Right atrium auricular region (tissue), 2 donors: Measurements from ENCODE around the gene GRP. TPM values are rescaled to one million over a fixed set of nuclear protein-coding genes. Genes with fewer than 3 reads are reported as not detected.

ENCODE experiments used
- DNase-seq: peaks from one replicate; pipeline ENCODE4 v3.0.0-alpha.2; 2019; ENCODE audit warnings: low spot score
- H3K27ac ChIP-seq, 2 donors: fragments of 200-600 bp; sonication (generic); 1 replicate in 1 of 2; 2 replicates in 1 of 2; pipeline ENCODE4 v1.5.1; 2016 to 2019
- H3K27me3 ChIP-seq, 2 donors: fragments of 200-600 bp; sonication (generic); one replicate each; pipeline versions ENCODE4 v1.5.1 to v1.6.0; 2017 to 2019
- H3K36me3 ChIP-seq: fragments of 200-600 bp; sonication (generic); one replicate; pipeline ENCODE4 v1.5.1; 2016
- H3K4me1 ChIP-seq, 2 donors: fragments of 200-600 bp; sonication (generic); one replicate each; pipeline versions ENCODE4 v1.5.1 to v1.6.0; 2017 to 2019
- H3K4me3 ChIP-seq, 2 donors: fragments of 200-600 bp; sonication (generic); 1 replicate in 1 of 2; 2 replicates in 1 of 2; pipeline ENCODE4 v1.5.1; 2017 to 2019; ENCODE audit warnings: mild to moderate bottlenecking in 1 of 2, moderate library complexity in 1 of 2
- H3K9me3 ChIP-seq, 2 donors: fragments of 200-600 bp; sonication (generic); one replicate each; pipeline ENCODE4 v1.5.1; 2019
- CTCF ChIP-seq, 2 donors: fragments of 200-600 bp; sonication (generic); IDR thresholded peaks; one replicate each; pipeline ENCODE4 v1.5.1; 2019; ENCODE audit warnings: antibody characterized with exemption in 2 of 2
- total RNA-seq, 2 donors: library from RNA; depleted of rRNA; stranded (reverse); fragments of >200 nt; gene quantifications; one replicate each; pipeline ENCODE4 v1.1.0, GENCODE V29; 2016

GRP gene
- total RNA-seq, 2 donors from 2014 or later = not detected

- no peaks in the 10 kb centered on the region for H3K36me3 ChIP-seq
- no peaks in the 10 kb centered on the region for H3K9me3 ChIP-seq
- DNase-seq = no peak
Measured at GRCh38 chr18:59279193-59279592, 59.2 kb downstream of the GRP start.

GRCh38 chr18:59279722-59280121, 59.8 kb downstream of the GRP start:
- Histone ChIP-seq H3K9me3 (no peaks in the 10 kb centered on the region), H3K36me3 (no peaks in the 10 kb centered on the region), H3K4me1 (no peaks in the 10 kb centered on the region), H3K27ac (no peak overlapping the region), H3K27me3 (peaks cover 6 to 10% of the 10 kb centered on the region in 2 donors), H3K4me3 (no peak overlapping the region)
- no peak for DNase-seq
- TF ChIP-seq CTCF (IDR thresholded peaks at IDR 0.05) = no peak

More at GRCh38 chr18:59279193-59279592, 59.2 kb downstream of the GRP start:
- H3K27ac ChIP-seq = no peak overlapping the region
- H3K4me3 ChIP-seq = no peak overlapping the region
- peaks cover 11 to 14% of the 10 kb centered on the region in 2 donors for H3K27me3 ChIP-seq
- no peak for TF ChIP-seq CTCF (IDR thresholded peaks at IDR 0.05)
- peaks cover 0 to 2% of the 10 kb centered on the region in 2 donors for H3K4me1 ChIP-seq

Other genes with a start within 250 kb of the GRP start
- 10 to 100 TPM; 11.7 to 23.9 TPM for gene SEC11C, start 80.3 kb upstream of the GRP start, total RNA-seq
- gene RAX, start 53.3 kb downstream of the GRP start, total RNA-seq = not detected
- gene CPLX4, start 98.5 kb downstream of the GRP start, total RNA-seq = not detected
- 100 to 1,000 TPM in 1 of 2 donors, 10 to 100 TPM in 1; 69.0 to 107 TPM for gene LMAN1, start 139.1 kb downstream of the GRP start, total RNA-seq